ENCODE measurements around the gene RAB9A. TPM values are rescaled to one million over a fixed set of nuclear protein-coding genes. Genes with fewer than 3 reads are reported as not detected.

Gene RAB9A
- total and polyA plus RNA-seq, 10 donors = 20.3 to 36.5 (median 28.2) TPM

DNA sequence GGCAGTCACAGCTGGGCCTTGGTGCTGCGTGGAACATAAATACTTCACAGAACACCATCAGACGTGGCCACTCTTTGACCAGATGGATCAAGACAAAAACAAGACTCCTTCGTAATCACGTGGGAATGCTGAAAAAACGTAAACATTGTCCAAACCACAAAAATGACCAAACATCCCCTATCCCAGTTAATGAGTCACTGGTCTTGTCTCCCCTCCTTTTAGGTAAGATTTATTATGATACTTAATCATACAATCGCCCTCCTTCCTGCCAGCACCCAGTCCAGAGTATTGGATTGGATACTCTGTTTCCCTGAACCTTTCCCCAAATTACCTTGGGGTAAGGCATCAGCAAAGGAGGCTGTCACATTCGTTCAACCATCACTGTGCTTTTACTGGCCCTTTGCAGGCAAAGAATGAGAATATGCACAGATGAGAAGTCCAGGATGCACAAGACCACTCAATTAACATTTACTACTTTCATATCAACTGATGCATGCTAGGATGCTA, 36.6 kb upstream of the RAB9A start:
- WGBS, 5 donors = 36 to 52% (median 44%) methylated on average over 7 of the region's 7 CpGs
- Histone ChIP-seq H3K27ac (peak overlapping the region; percentile 82 to 98 (median 96)), H3K27me3 (replicated peaks in 1 of 7) (peaks cover 0 to 2% (median 0%) of the 10 kb centered on the region in 7 donors), H3K36me3 (peaks cover 0 to 20% (median 0%) of the 10 kb centered on the region in 6 donors), H3K4me1 (peaks cover 9 to 31% (median 15%) of the 10 kb centered on the region in 6 donors), H3K4me3 (peak overlapping the region; percentile 21 to 81 (median 52)), H3K9me3 (no peaks in the 10 kb centered on the region)
- intact Hi-C loops (cut with DNase I; ENCODE audit: low total_unique reads) = loop anchor here (10.0 kb wide), 2 partner anchors 102 to 382 kb away; no protein-coding TSS in a partner anchor
- no peak for DNase-seq
- TF ChIP-seq POLR2A (IDR thresholded peaks at IDR 0.05) = no peak
- TF ChIP-seq, protein P1, sequence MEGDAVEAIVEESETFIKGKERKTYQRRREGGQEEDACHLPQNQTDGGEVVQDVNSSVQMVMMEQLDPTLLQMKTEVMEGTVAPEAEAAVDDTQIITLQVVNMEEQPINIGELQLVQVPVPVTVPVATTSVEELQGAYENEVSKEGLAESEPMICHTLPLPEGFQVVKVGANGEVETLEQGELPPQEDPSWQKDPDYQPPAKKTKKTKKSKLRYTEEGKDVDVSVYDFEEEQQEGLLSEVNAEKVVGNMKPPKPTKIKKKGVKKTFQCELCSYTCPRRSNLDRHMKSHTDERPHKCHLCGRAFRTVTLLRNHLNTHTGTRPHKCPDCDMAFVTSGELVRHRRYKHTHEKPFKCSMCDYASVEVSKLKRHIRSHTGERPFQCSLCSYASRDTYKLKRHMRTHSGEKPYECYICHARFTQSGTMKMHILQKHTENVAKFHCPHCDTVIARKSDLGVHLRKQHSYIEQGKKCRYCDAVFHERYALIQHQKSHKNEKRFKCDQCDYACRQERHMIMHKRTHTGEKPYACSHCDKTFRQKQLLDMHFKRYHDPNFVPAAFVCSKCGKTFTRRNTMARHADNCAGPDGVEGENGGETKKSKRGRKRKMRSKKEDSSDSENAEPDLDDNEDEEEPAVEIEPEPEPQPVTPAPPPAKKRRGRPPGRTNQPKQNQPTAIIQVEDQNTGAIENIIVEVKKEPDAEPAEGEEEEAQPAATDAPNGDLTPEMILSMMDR (IDR thresholded peaks at IDR 0.05 in 8 of 11, conservative IDR thresholded peaks at IDR 0.05 in 3 of 11) = no peak
- no peak for TF ChIP-seq POLR2AphosphoS5 (IDR thresholded peaks at IDR 0.05)

- no peaks in the 10 kb centered on the region for H3K9me3 ChIP-seq
- H3K27ac ChIP-seq = peak within 1 kb of the TSS; percentile 82 to 98 (median 96)
- H3K36me3 ChIP-seq = peaks cover 0 to 21% (median 0%) of the 10 kb centered on the region in 6 donors
- WGBS, 5 donors = 0 to 6% (median 1%) methylated on average over 15 to 54 of the region's 54 CpGs
- intact Hi-C loops (cut with DNase I; ENCODE audit: low total_unique reads) = loop anchor here (10.0 kb wide), 2 partner anchors 102 to 382 kb away; no protein-coding TSS in a partner anchor
- no peaks in the 10 kb centered on the region for H3K27me3 ChIP-seq (replicated peaks in 1 of 7)
- peak within 1 kb of the TSS; percentile 49 to 81 (median 52) for H3K4me3 ChIP-seq
- peak; percentile 99 for DNase-seq
- H3K4me1 ChIP-seq = peaks cover 9 to 31% (median 15%) of the 10 kb centered on the region in 6 donors
- TF ChIP-seq POLR2A (IDR thresholded peaks at IDR 0.05) (peak; percentile 57 to 63 (median 59)), POLR2AphosphoS5 (IDR thresholded peaks at IDR 0.05) (peak; percentile 92 to 96 (median 95))
- TF ChIP-seq, protein P1 (IDR thresholded peaks at IDR 0.05 in 8 of 11, conservative IDR thresholded peaks at IDR 0.05 in 3 of 11) = peak in 2 of 11 experiments; percentile 12 to 36
Measured at GRCh38 chrX:13652850-13653693, 35.9 kb upstream of the RAB9A start, which contains the start of gene TCEANC. TCEANC (plus strand) TSS chrX:13653141; CDS start chrX:13662509, 9,368 bp downstream.

DNA sequence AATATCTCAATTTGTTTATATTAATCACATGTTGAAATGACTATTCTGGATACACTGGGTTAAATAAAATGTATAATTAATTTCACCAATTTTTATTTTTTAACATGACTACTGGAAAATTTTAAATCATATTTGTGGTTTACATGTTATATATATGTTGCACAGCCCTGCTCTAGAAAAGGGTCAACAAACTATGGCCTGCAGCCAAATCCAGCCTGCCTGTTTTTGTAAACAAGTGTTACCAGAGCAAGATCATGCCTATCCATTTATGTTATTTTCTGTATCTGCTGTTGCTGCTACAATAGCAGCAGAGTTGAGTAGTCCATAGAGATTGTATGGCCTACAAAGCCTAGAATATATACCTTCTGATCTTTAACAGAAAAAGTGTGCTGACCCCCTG, 34.8 kb upstream of the RAB9A start:
- intact Hi-C loops (cut with DNase I; ENCODE audit: low total_unique reads) = loop anchor here (10.0 kb wide), 2 partner anchors 101 to 381 kb away; no protein-coding TSS in a partner anchor
- peaks cover 0 to 21% (median 0%) of the 10 kb centered on the region in 6 donors for H3K36me3 ChIP-seq
- H3K27me3 ChIP-seq (replicated peaks in 1 of 7) = no peaks in the 10 kb centered on the region
- peak overlapping the region in 3 of 8 donors; percentile 50 to 81 (median 65) for H3K4me3 ChIP-seq
- peaks cover 9 to 35% (median 21%) of the 10 kb centered on the region in 6 donors for H3K4me1 ChIP-seq
- TF ChIP-seq, protein P1 (IDR thresholded peaks at IDR 0.05 in 8 of 11, conservative IDR thresholded peaks at IDR 0.05 in 3 of 11) = no peak
- TF ChIP-seq POLR2AphosphoS5 (IDR thresholded peaks at IDR 0.05) (no peak), POLR2A (IDR thresholded peaks at IDR 0.05) (no peak)
- H3K9me3 ChIP-seq = no peaks in the 10 kb centered on the region
- DNase-seq = no peak
- H3K27ac ChIP-seq = peak overlapping the region in 6 of 8 donors; percentile 92 to 98 (median 96)
